Right lobe of liver (tissue), 6 donors: Measurements from ENCODE around the gene MCM3AP. TPM values are rescaled to one million over a fixed set of nuclear protein-coding genes. Genes with fewer than 3 reads are reported as not detected.

Experiments used
- ATAC-seq, 4 donors: fragments of 200-7000 bp; cut with Tn5 transposase; one replicate each; pipeline ENCODE4 v1.9.1; 2020; ENCODE audit warnings: mild to moderate bottlenecking in 4 of 4, moderate library complexity in 4 of 4
- DNase-seq, 3 donors: peaks; one replicate each; pipeline ENCODE4 v3.0.0-alpha.2; 2020
- H3K27ac ChIP-seq, 3 donors: fragments of 200-600 bp; one replicate each; pipeline ENCODE4 v1.8.0; 2022
- H3K27me3 ChIP-seq, 2 donors: fragments of 200-600 bp; one replicate each; pipeline ENCODE4 v1.8.0; 2022
- H3K36me3 ChIP-seq, 4 donors: fragments of 200-600 bp; sonication (generic) in 1 of 4; one replicate each; pipeline versions ENCODE4 v1.5.1 to v1.8.0; 2017 to 2022; ENCODE audit warnings: control low read depth in 1 of 4
- H3K4me1 ChIP-seq, 4 donors: fragments of 200-600 bp; sonication (generic) in 1 of 4; one replicate each; pipeline versions ENCODE4 v1.5.1 to v1.8.0; 2017 to 2022; ENCODE audit warnings: control low read depth in 1 of 4
- H3K4me3 ChIP-seq, 3 donors: fragments of 200-600 bp; one replicate each; pipeline ENCODE4 v1.8.0; 2022
- H3K9me3 ChIP-seq, 4 donors: fragments of 200-600 bp; sonication (generic) in 1 of 4; one replicate each; pipeline versions ENCODE4 v1.5.1 to v1.8.0; 2017 to 2022; ENCODE audit warnings: control low read depth in 1 of 4
- CTCF ChIP-seq, 4 donors: fragments of 200-600 bp in 3 of 4; fragments of 450-650 bp in 1 of 4; IDR thresholded peaks; one replicate each; pipeline versions ENCODE4 v1.5.1 to v1.8.0; 2016 to 2022; ENCODE audit warnings: antibody characterized with exemption in 4 of 4, mild to moderate bottlenecking in 2 of 4
- POLR2A ChIP-seq: fragments of 450-650 bp; IDR thresholded peaks from one replicate; pipeline ENCODE4 v1.6.1; 2017; ENCODE audit warnings: antibody characterized with exemption, mild to moderate bottlenecking
- WGBS: methylation state at CpG from one replicate; pipeline ENCODE4 v1.1.6; 2018; ENCODE audit warnings: low coverage, low lambda C conversion rate; ENCODE audit not compliant: insufficient coverage; ENCODE audit errors: missing lambda C conversion rate; 5-methylcytosine and 5-hydroxymethylcytosine counted together
- intact Hi-C, 2 donors: fragments of 100-400 bp; cut with DNase I; formaldehyde crosslinking; loops; one replicate each; pipeline versions ENCODE4 v1.11.2 to v1.14.1; 2022
- total RNA-seq, 6 experiments: library from RNA; depleted of rRNA in 2 of 6; stranded (reverse); fragments of >200 nt in 2 of 6; fragmentation: NEBNext Ultra II Directional in 3 of 6; extraction: Animal tissue kit (Norgen Biotek cat#: 25700) in 3 of 6; gene quantifications; one replicate each; pipeline versions ENCODE4 v1.1.0 to v1.2.4, GENCODE V29; 2016 to 2023
- donor health status: DM: no; HTN: yes; CAD: no.
- donor health status: DM: no; HTN: no; CAD: no.
- donor health status: DM: no; HTN: no; CAD: no.
- donor health status: DM: no; HTN: yes; CAD: no.
- donor health status: DM: no; HTN: yes; CAD: no.

The MCM3AP gene
- total RNA-seq, 6 experiments from 2014 or later = 34.4 to 44.6 (median 40.7) TPM

GRCh38 chr21:46255758-46256337 is 29.6 kb downstream of the MCM3AP start:
- peaks cover 0 to 92% (median 56%) of the 10 kb centered on the region in 4 donors for H3K36me3 ChIP-seq
- TF ChIP-seq POLR2A = no peak
- no peak for TF ChIP-seq CTCF (IDR thresholded peaks at IDR 0.05)
- H3K4me3 ChIP-seq = no peak overlapping the region
- 80% methylated on average over 1 of the region's 6 CpGs for WGBS
- DNase-seq (no peak), ATAC-seq (peak in 1 of 4 donors; percentile 26)
- no peaks in the 10 kb centered on the region for H3K27me3 ChIP-seq
- intact Hi-C loops = no loop called here
- H3K4me1 ChIP-seq = no peaks in the 10 kb centered on the region
- no peaks in the 10 kb centered on the region for H3K9me3 ChIP-seq
- H3K27ac ChIP-seq = no peak overlapping the region

GRCh38 chr21:46255166-46255565 is 30.2 kb downstream of the MCM3AP start:
- H3K27me3 ChIP-seq = no peaks in the 10 kb centered on the region
- H3K4me3 ChIP-seq = no peak overlapping the region
- DNase-seq = no peak
- ATAC-seq = no peak
- no peaks in the 10 kb centered on the region for H3K4me1 ChIP-seq
- no peak overlapping the region for H3K27ac ChIP-seq
- H3K9me3 ChIP-seq = no peaks in the 10 kb centered on the region
- H3K36me3 ChIP-seq = peaks cover 0 to 92% (median 57%) of the 10 kb centered on the region in 4 donors
- intact Hi-C loops = no loop called here
- TF ChIP-seq CTCF (IDR thresholded peaks at IDR 0.05) = no peak
- no peak for TF ChIP-seq POLR2A
- 86% methylated on average over 8 of the region's 11 CpGs for WGBS

- H3K9me3 ChIP-seq = no peaks in the 10 kb centered on the region
- ATAC-seq (no peak), DNase-seq (no peak)
- no peaks in the 10 kb centered on the region for H3K4me1 ChIP-seq
- intact Hi-C loops = no loop called here
- H3K27me3 ChIP-seq = no peaks in the 10 kb centered on the region
- no peak overlapping the region for H3K4me3 ChIP-seq
- no peak overlapping the region for H3K27ac ChIP-seq
- WGBS = 87% methylated on average over 7 of the region's 12 CpGs
- TF ChIP-seq POLR2A (no peak), CTCF (IDR thresholded peaks at IDR 0.05) (no peak)
- peaks cover 0 to 92% (median 56%) of the 10 kb centered on the region in 4 donors for H3K36me3 ChIP-seq
These were observed 31.0 kb downstream of the MCM3AP start for GRCh38 chr21:46254208-46254975.

- no peak overlapping the region for H3K27ac ChIP-seq
- ATAC-seq = peak in 1 of 4 donors; percentile 10
- H3K27me3 ChIP-seq = no peaks in the 10 kb centered on the region
- 49% methylated on average over 6 of the region's 8 CpGs for WGBS
- H3K9me3 ChIP-seq = no peaks in the 10 kb centered on the region
- H3K4me3 ChIP-seq = no peak overlapping the region
- TF ChIP-seq CTCF (IDR thresholded peaks at IDR 0.05) (no peak), POLR2A (no peak)
- no peaks in the 10 kb centered on the region for H3K4me1 ChIP-seq
- peaks cover 0 to 92% (median 50%) of the 10 kb centered on the region in 4 donors for H3K36me3 ChIP-seq
- intact Hi-C loops = no loop called here
- no peak for DNase-seq
These were observed 31.7 kb downstream of the MCM3AP start for GRCh38 chr21:46253610-46254124.
